Measurements from ENCODE around the gene MIDN.

The MIDN gene

GRCh38 chr19:1214862-1215731 lies 33.3 kb upstream of the MIDN start:
- H3K4me3 ChIP-seq (ENCODE audit: low read length), result no peak overlapping the region
- no peak for TF ChIP-seq ZNF274 (IDR thresholded peaks at IDR 0.05; ENCODE audit: low read depth, low read length)

- TF ChIP-seq ZNF274 (IDR thresholded peaks at IDR 0.05; ENCODE audit: low read depth, low read length), result no peak
- H3K4me3 ChIP-seq (ENCODE audit: low read length), result no peak overlapping the region
Observed at GRCh38 chr19:1216756-1217155, 31.6 kb upstream of the MIDN start.

DNA sequence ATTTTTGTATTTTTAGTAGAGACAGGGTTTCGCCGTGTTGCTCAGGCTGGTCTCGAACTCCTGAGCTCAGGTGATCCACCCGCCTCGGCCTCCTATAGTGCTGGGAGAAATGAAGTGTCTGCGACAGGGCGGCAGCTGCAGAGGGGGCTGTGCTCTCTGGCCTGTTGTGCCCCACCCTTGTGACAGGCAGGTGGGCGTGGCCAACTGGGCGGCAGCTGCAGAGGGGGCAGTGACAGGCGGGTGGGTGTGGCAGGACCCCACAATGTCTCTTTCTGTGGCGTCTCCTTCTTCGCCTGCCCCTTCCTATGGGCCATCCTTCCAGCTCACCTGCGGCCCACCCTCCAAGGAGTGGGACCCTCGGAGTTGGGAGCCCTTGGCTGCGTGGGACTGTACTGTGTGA lies 31.0 kb upstream of the MIDN start:
- TF ChIP-seq ZNF274 (IDR thresholded peaks at IDR 0.05; ENCODE audit: low read depth, low read length), result no peak
- H3K4me3 ChIP-seq (ENCODE audit: low read length), result no peak overlapping the region

- H3K4me3 ChIP-seq (ENCODE audit: low read length), result no peak overlapping the region
Observed at GRCh38 chr19:1218751-1219567, 29.4 kb upstream of the MIDN start.

DNA sequence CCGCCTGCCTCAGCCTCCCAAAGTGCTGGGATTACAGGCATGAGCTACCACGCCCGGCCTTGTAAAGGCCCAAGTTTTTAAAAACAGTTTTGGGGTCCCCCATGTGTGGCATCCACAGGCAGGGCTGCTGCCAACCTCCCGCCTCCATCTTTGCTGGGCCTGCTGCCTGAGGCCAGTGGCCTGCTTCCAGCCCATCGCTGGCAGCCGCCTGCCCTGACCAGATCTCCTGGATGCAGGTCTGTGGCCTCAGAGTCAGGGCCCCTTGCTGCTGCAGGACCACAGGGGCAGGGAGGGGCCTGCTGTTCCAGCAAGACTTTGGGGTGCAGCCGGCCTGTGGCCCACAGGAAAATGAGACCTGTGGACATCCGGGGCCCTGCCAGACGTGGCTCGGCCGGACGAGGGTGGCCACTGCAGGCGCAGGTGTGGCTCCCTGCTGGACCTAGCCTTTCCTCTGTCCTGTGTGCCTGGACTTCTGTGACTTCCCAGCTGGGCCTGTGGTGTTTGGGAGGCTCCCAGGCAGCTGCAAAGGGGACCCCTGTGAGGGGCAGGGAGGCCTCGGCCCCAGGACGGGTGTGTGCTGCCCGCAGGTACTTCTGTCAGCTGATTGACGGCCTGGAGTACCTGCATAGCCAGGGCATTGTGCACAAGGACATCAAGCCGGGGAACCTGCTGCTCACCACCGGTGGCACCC lies 28.5 kb upstream of the MIDN start:
- no peak overlapping the region for H3K4me3 ChIP-seq (ENCODE audit: low read length)
- no peak for TF ChIP-seq ZNF274 (IDR thresholded peaks at IDR 0.05; ENCODE audit: low read depth, low read length)

More at GRCh38 chr19:1218751-1219567, 29.4 kb upstream of the MIDN start:
- TF ChIP-seq ZNF274 (IDR thresholded peaks at IDR 0.05; ENCODE audit: low read depth, low read length), result no peak

DNA sequence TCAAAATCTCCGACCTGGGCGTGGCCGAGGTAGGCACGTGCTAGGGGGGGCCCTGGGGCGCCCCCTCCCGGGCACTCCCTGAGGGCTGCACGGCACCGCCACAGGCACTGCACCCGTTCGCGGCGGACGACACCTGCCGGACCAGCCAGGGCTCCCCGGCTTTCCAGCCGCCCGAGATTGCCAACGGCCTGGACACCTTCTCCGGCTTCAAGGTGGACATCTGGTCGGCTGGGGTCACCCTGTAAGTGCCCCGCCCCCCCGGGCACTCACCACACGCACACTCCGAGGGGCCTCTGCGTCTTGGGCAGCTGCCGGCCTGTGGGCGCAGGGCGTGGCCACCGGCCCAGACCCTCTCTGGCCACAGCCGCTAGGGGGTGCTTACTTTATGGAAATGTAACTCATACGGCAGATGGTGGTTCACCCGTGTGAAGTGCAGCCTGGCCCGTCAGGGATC lies 27.9 kb upstream of the MIDN start:
- no peak for TF ChIP-seq ZNF274 (IDR thresholded peaks at IDR 0.05; ENCODE audit: low read depth, low read length)
- H3K4me3 ChIP-seq (ENCODE audit: low read length), result no peak overlapping the region

DNA sequence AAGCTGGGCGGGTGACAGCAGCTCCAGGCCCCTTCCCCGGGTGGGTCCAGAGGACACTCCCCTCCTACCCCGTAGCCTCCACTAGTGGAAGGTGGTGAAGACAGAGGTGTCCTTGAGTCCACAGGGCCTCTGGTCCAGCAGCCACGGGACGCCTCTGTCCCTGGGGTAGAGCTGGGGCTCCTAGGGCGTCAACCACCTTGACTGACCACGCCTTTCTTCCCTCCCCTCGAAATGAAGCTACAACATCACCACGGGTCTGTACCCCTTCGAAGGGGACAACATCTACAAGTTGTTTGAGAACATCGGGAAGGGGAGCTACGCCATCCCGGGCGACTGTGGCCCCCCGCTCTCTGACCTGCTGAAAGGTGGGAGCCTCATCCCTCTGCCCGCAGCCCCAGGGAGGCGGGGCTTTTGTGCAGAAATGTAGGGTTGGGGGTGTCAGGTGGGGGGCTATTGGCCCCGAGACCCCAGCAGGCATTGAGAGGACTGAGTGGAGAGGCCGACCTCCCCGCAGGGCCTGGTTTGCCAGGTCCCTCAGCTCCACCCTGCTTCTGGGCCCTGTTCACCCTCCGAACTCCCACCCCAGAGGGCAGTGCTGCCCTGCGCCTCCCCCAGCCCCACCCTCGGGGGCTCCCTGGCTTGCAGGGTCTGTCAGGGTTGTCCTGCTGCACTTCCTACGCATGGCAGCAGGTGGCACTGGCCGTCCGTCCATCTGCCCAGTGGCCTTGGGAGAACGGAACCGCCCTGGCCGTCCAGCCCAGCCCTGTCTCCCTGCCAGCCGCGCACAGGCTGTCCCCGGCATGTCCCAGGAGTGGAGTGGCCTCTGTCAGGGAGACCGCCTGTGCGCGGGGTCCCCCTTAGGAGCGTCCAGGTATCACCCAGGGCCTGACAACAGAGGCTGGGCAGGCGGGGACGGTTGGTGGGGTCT lies 27.1 kb upstream of the MIDN start:
- H3K4me3 ChIP-seq (ENCODE audit: low read length), result no peak overlapping the region
- no peak for TF ChIP-seq ZNF274 (IDR thresholded peaks at IDR 0.05; ENCODE audit: low read depth, low read length)

- no peak overlapping the region for H3K4me3 ChIP-seq (ENCODE audit: low read length)
- no peak for TF ChIP-seq ZNF274 (IDR thresholded peaks at IDR 0.05; ENCODE audit: low read depth, low read length)
Observed at GRCh38 chr19:1221904-1222255, 26.5 kb upstream of the MIDN start.

DNA sequence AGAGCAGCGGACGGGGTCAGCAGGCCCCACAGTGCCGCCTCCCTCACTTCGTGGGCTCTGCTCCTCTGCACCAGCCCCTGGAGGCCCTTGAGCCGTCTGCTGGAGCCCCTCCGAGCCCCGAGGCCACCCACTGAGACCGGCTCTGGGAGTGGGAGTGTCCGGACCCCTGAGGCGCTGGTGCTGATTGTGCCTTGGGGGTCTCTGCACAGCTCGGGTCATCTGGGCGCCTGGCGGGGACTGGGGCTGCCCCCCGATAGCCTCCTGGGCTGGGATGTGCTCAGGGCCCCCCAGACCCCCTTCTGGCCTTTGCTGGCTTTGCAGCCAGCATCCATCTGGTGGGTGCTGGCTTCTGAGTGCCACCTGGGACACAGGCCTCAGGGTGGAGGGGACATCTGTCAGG lies 26.0 kb upstream of the MIDN start:
- H3K4me3 ChIP-seq (ENCODE audit: low read length), result no peak overlapping the region
- TF ChIP-seq ZNF274 (IDR thresholded peaks at IDR 0.05; ENCODE audit: low read depth, low read length), result no peak

GRCh38 chr19:1223018-1223855 lies 25.1 kb upstream of the MIDN start:
- TF ChIP-seq ZNF274 (IDR thresholded peaks at IDR 0.05; ENCODE audit: low read depth, low read length), result no peak
- H3K4me3 ChIP-seq (ENCODE audit: low read length), result no peak overlapping the region

- H3K4me3 ChIP-seq (ENCODE audit: low read length), result no peak overlapping the region
- no peak for TF ChIP-seq ZNF274 (IDR thresholded peaks at IDR 0.05; ENCODE audit: low read depth, low read length)
Observed at GRCh38 chr19:1224047-1224825, 24.1 kb upstream of the MIDN start.

DNA sequence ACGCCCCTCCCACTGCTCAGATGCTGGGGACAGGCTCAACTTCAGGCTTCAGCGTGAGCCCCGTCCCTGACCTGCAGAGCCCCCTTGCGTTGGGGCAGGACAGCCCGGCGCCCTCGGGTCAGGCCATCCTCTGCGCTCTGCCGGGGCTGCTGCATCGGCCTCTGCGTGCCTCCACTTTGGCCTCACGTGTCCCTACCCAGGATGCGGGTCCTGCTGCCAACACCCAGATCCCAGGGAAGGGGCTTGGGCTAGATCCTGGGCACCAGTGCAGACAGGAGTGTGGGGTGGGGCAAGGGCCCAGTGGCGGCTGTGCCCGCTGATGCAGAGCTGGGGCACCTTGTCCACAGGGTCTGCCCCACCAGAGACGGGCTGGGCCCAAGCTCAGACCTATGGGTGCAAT lies 23.5 kb upstream of the MIDN start:
- no peak for TF ChIP-seq ZNF274 (IDR thresholded peaks at IDR 0.05; ENCODE audit: low read depth, low read length)
- H3K4me3 ChIP-seq (ENCODE audit: low read length), result no peak overlapping the region
